GM23248 (cell line): ENCODE results near the gene HRH1. TPM values are rescaled to one million over a fixed set of nuclear protein-coding genes. Genes with fewer than 3 reads are reported as not detected.
A peak's percentile ranks its signal among the peaks of the same experiment; 100 is the strongest.

ENCODE experiments used
- DNase-seq: peaks from one replicate; pipeline ENCODE4 v3.0.0-alpha.2; 2015
- H2AFZ ChIP-seq: fragments of 200-600 bp; sonication (generic); 2 replicates; pipeline ENCODE4 v1.6.1; 2016; ENCODE audit warnings: antibody characterized with exemption
- H3F3A ChIP-seq: fragments of 200-600 bp; sonication (generic); 2 replicates; pipeline ENCODE4 v1.6.1; 2016; ENCODE audit warnings: mild to moderate bottlenecking, antibody characterized with exemption, mixed run types; ENCODE audit not compliant: insufficient read depth
- H3K27ac ChIP-seq: fragments of 200-600 bp; sonication (generic); 2 replicates; pipeline ENCODE4 v1.5.1; 2016; ENCODE audit warnings: mild to moderate bottlenecking
- H3K27me3 ChIP-seq: fragments of 200-600 bp; sonication (generic); replicated peaks from 2 replicates; pipeline ENCODE4 v1.6.1; 2016; ENCODE audit warnings: mild to moderate bottlenecking; ENCODE audit not compliant: insufficient read depth
- H3K36me3 ChIP-seq: fragments of 200-600 bp; sonication (generic); 2 replicates; pipeline ENCODE4 v1.6.1; 2016; ENCODE audit warnings: low read depth, mild to moderate bottlenecking
- H3K4me1 ChIP-seq: fragments of 200-600 bp; sonication (generic); 2 replicates; pipeline ENCODE4 v1.6.1; 2016; ENCODE audit warnings: mild to moderate bottlenecking; ENCODE audit not compliant: insufficient read depth
- H3K4me2 ChIP-seq: fragments of 200-600 bp; sonication (generic); one replicate; pipeline ENCODE4 v1.6.1; 2016; ENCODE audit warnings: mild to moderate bottlenecking; ENCODE audit not compliant: unreplicated experiment
- H3K4me3 ChIP-seq: fragments of 200-600 bp; sonication (generic); 2 replicates; pipeline ENCODE4 v1.5.1; 2016; ENCODE audit warnings: mild to moderate bottlenecking
- H3K79me2 ChIP-seq: fragments of 200-600 bp; sonication (generic); 2 replicates; pipeline ENCODE4 v1.6.1; 2016; ENCODE audit warnings: mild to moderate bottlenecking; ENCODE audit not compliant: insufficient read depth
- H3K9ac ChIP-seq: fragments of 200-600 bp; sonication (generic); 2 replicates; pipeline ENCODE4 v1.6.1; 2016; ENCODE audit warnings: mild to moderate bottlenecking
- H3K9me2 ChIP-seq: fragments of 200-600 bp; sonication (generic); 2 replicates; pipeline ENCODE4 v1.6.1; 2016; ENCODE audit warnings: mixed run types, mild to moderate bottlenecking, moderate library complexity; ENCODE audit not compliant: insufficient read depth
- H3K9me3 ChIP-seq: fragments of 200-600 bp; sonication (generic); one replicate; pipeline ENCODE4 v1.6.1; 2017; ENCODE audit warnings: low read depth
- H4K20me1 ChIP-seq: fragments of 200-600 bp; sonication (generic); 2 replicates; pipeline ENCODE4 v1.6.0; 2016; ENCODE audit not compliant: insufficient read depth
- EZH2 ChIP-seq: fragments of 200-600 bp; sonication (generic); IDR thresholded peaks from 2 replicates; pipeline ENCODE4 v1.6.1; 2018; ENCODE audit warnings: antibody characterized with exemption, mild to moderate bottlenecking; ENCODE audit not compliant: insufficient read depth, poor library complexity, severe bottlenecking
- EZH2phosphoT487 ChIP-seq: fragments of 200-600 bp; sonication (generic); IDR thresholded peaks from 2 replicates; pipeline ENCODE4 v1.6.1; 2018; ENCODE audit warnings: antibody characterized with exemption, moderate library complexity, mild to moderate bottlenecking, low read depth; ENCODE audit not compliant: insufficient read depth
- WGBS, 2 experiments: methylation state at CpG; one replicate each; pipeline ENCODE4 v1.1.6; 2015 to 2017; ENCODE audit warnings: low lambda C conversion rate in 2 of 2, low coverage in 1 of 2; ENCODE audit errors: missing lambda C conversion rate in 2 of 2; 5-methylcytosine and 5-hydroxymethylcytosine counted together
- in situ Hi-C: fragments of 300-500 bp; cut with MboI; formaldehyde crosslinking; loops from 2 replicates; pipeline ENCODE4 v1.15.0; 2020
- polyA plus RNA-seq: library from polyadenylated mRNA; unstranded; fragments of >200 nt; fragmentation: Nextera tagmentation; extraction: Ambion mirVana; gene quantifications from 2 replicates; pipeline ENCODE4 v1.2.1, GENCODE V29; 2016
- total RNA-seq: library from RNA; depleted of rRNA; stranded (reverse); fragments of >200 nt; shearing (Covaris generic); gene quantifications from 2 replicates; pipeline ENCODE4 v1.2.3, GENCODE V29; 2014

Gene HRH1
- total and polyA plus RNA-seq, 2 experiments from 2014 or later, result 7.1 to 9.0 TPM

DNA sequence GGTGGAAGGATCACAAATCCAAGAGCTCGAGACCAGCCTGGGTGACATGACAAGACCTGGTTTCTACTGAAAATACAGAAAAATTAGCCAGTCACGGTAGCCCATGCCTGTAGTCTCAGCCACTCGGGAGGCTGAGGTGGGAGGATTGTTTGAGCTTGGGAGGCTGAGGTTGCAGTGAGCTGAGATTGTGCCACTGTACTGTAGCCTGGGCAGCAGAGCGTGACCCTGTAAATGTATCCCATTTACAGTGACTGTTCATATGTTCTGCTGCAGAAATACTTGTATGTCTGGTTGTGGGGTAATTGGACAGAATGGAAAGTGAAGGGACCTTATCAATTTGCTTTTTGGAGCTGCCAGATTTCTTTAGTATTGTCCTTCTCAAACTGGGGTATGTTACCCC is 142.8 kb downstream of the HRH1 start:
- in situ Hi-C loops, result no loop called here
- Histone ChIP-seq H3K9me2 (no peaks in the 10 kb centered on the region), H3K27me3 (no peaks in the 10 kb centered on the region), H3K9ac (no peak overlapping the region), H3K9me3 (no peaks in the 10 kb centered on the region), H3K4me1 (no peaks in the 10 kb centered on the region), H3K4me3 (no peak overlapping the region), H3K4me2 (no peak overlapping the region), H3F3A (no peaks in the 10 kb centered on the region; the same call in 1 of the 2 replicates), H2AFZ (no peak overlapping the region), H3K79me2 (peaks cover 70% of the 10 kb centered on the region), H3K27ac (no peak overlapping the region), H3K36me3 (peaks cover 24% of the 10 kb centered on the region), H4K20me1 (no peaks in the 10 kb centered on the region)
- no peak for DNase-seq
- 98% methylated on average over 4 of the region's 4 CpGs for whole genome bisulfite sequencing, 2 experiments
- TF ChIP-seq EZH2phosphoT487 (no peak), EZH2 (no peak)

DNA sequence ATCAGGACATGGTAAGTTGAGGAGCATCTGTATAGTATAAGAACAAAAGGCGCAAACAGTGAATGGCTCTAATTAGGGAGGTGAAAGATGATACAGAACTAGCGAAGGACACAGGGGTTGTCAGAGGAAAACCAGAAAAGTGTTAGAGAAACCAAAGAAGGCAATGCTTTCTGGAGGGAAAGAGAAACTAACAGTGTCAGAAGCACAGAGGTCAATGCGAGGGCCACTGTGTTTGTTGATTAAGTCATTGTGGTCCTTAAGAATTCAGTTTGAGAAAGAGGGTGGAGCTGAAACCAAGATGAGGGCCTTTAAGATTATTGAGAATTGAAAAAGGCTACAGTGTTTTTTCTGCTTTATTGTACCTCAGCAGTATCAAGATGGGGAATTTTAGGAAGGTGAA is 146.7 kb downstream of the HRH1 start:
- Histone ChIP-seq H3K36me3 (peaks cover 24% of the 10 kb centered on the region), H3K9me3 (no peaks in the 10 kb centered on the region), H3K4me3 (no peak overlapping the region), H3K27ac (no peak overlapping the region), H3K4me1 (peaks cover 8% of the 10 kb centered on the region; the same call in 1 of the 2 replicates), H3K79me2 (peaks cover 34% of the 10 kb centered on the region), H3K9ac (no peak overlapping the region), H4K20me1 (no peaks in the 10 kb centered on the region), H2AFZ (no peak overlapping the region), H3F3A (no peaks in the 10 kb centered on the region), H3K9me2 (no peaks in the 10 kb centered on the region), H3K27me3 (no peaks in the 10 kb centered on the region), H3K4me2 (no peak overlapping the region)
- 98% methylated on average over 3 of the region's 3 CpGs for WGBS, 2 experiments
- DNase-seq, result no peak
- TF ChIP-seq EZH2 (no peak), EZH2phosphoT487 (no peak)
- in situ Hi-C loops, result no loop called here

DNA sequence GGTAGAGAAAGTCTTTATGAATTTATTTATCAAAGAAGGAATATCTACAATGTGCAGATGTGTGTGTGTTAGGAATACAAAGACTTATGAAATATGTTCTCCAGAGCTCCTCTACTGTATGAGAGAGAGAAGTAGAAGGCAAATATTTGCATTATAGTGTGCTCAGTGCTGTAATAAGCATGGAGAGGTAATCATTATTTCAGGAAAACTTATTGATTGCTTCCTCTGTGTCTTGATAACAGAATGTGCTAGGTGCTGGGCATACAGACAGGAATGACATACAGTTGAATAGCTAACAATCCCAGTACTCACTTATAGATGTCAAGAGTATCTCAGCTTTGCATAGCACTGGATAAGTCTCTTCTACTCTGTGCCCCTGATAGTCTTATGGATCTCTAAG is 148.2 kb downstream of the HRH1 start:
- peaks cover 8% of the 10 kb centered on the region; the same call in 1 of the 2 replicates for H3K4me1 ChIP-seq
- peaks cover 26% of the 10 kb centered on the region for H3K36me3 ChIP-seq
- H4K20me1 ChIP-seq, result no peaks in the 10 kb centered on the region
- no peak overlapping the region for H2AFZ ChIP-seq
- no peak overlapping the region for H3K4me3 ChIP-seq
- in situ Hi-C loops, result no loop called here
- no peak overlapping the region for H3K4me2 ChIP-seq
- H3K9me2 ChIP-seq, result no peaks in the 10 kb centered on the region
- H3K27ac ChIP-seq, result no peak overlapping the region
- H3K27me3 ChIP-seq, result no peaks in the 10 kb centered on the region
- no peaks in the 10 kb centered on the region for H3K9me3 ChIP-seq
- no peak for DNase-seq
- TF ChIP-seq EZH2phosphoT487, result no peak
- TF ChIP-seq EZH2, result no peak
- H3K9ac ChIP-seq, result no peak overlapping the region
- peaks cover 20% of the 10 kb centered on the region for H3K79me2 ChIP-seq
- H3F3A ChIP-seq, result no peaks in the 10 kb centered on the region

DNA sequence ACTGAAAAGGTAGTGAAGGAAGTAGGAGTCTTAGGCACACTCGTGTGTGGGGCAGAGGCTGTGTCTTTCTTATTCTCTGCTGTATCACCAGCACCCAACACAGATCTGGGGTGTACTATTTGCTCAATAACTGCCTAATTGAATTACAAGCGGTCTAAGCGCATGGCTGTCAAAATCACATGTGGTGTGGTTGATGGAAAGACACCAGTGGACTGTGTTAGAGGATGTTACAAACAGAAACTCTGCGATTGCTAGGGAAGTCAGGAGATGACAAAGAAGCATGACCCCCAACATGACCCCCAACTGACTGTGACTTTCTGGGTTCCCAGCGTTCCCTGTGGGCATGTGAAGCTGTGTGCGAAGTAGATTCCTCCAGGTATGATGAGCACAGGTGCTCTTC is 149.9 kb downstream of the HRH1 start:
- 96 to 98% methylated on average over 6 of the region's 6 CpGs for WGBS, 2 experiments

DNA sequence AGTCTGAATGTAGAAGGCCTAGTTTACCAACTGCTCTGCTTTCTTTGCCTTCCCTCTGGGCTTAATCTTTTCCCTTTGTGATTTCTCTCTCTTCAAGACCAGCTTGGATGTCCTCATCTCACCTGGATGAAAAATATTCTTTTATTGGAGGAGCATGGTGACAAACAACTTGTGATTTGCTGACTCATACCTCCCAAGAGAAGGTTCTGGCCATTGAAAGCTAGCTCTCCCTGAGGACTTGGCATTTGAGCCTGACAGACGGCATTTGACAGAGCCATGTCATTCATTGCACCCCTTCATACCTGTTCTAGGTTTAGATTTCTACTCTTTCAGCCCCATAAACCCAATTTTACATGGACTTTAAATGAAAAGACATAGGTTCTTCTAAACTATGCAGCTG is 151.2 kb downstream of the HRH1 start:
- Histone ChIP-seq H3K4me1 (peaks cover 8% of the 10 kb centered on the region; the same call in 1 of the 2 replicates), H3K9ac (no peak overlapping the region), H3K4me3 (no peak overlapping the region), H3K9me3 (no peaks in the 10 kb centered on the region), H3K27ac (no peak overlapping the region), H4K20me1 (no peaks in the 10 kb centered on the region), H3K79me2 (no peaks in the 10 kb centered on the region), H3K4me2 (no peak overlapping the region), H3K9me2 (no peaks in the 10 kb centered on the region), H3F3A (no peaks in the 10 kb centered on the region), H2AFZ (no peak overlapping the region), H3K27me3 (no peaks in the 10 kb centered on the region), H3K36me3 (peaks cover 25% of the 10 kb centered on the region)
- in situ Hi-C loops, result no loop called here
- WGBS, 2 experiments, result 52 to 64% methylated on average over 1 of the region's 1 CpG
- TF ChIP-seq EZH2 (no peak), EZH2phosphoT487 (no peak)
- DNase-seq, result peak; percentile 42

More for the DNA sequence above, 149.9 kb downstream of the HRH1 start:
- Histone ChIP-seq H3K4me1 (peaks cover 8% of the 10 kb centered on the region; the same call in 1 of the 2 replicates), H3K27ac (no peak overlapping the region), H3K4me3 (no peak overlapping the region), H4K20me1 (no peaks in the 10 kb centered on the region), H3K36me3 (peaks cover 35% of the 10 kb centered on the region), H3K27me3 (no peaks in the 10 kb centered on the region), H3K9me2 (no peaks in the 10 kb centered on the region), H3F3A (no peaks in the 10 kb centered on the region), H2AFZ (no peak overlapping the region), H3K9ac (no peak overlapping the region), H3K79me2 (0 out of 2 replicates have a peak, but pooled peaks cover 5% of the 10 kb centered on the region), H3K4me2 (no peak overlapping the region), H3K9me3 (no peaks in the 10 kb centered on the region)
- in situ Hi-C loops, result no loop called here
- DNase-seq, result no peak
- TF ChIP-seq EZH2phosphoT487 (no peak), EZH2 (no peak)
